Amniotic epithelial cell (primary cell): Measurements from ENCODE around the gene EIF5A.
A peak's percentile ranks its signal among the peaks of the same experiment; 100 is the strongest.

Experiments
- DNase-seq: peaks from one replicate; pipeline ENCODE4 v3.0.0-alpha.2; 2010; ENCODE audit warnings: low read depth

Gene EIF5A

DNA sequence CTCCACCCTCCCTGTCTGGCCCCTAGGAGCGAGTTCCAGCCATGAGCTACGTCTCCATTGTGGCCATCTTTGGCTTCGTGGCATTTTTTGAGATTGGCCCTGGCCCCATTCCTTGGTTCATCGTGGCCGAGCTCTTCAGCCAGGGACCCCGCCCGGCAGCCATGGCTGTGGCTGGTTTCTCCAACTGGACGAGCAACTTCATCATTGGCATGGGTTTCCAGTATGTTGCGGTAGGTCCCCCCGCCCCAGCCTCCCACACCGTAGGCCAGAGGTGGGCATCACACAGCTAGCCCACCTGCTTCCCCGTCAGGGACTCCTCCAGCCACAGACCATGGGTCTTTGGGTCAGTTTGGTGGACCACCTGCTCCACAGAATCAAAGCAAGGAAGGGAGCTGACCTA, 21.7 kb upstream of the EIF5A start:
- no peak for DNase-seq

DNA sequence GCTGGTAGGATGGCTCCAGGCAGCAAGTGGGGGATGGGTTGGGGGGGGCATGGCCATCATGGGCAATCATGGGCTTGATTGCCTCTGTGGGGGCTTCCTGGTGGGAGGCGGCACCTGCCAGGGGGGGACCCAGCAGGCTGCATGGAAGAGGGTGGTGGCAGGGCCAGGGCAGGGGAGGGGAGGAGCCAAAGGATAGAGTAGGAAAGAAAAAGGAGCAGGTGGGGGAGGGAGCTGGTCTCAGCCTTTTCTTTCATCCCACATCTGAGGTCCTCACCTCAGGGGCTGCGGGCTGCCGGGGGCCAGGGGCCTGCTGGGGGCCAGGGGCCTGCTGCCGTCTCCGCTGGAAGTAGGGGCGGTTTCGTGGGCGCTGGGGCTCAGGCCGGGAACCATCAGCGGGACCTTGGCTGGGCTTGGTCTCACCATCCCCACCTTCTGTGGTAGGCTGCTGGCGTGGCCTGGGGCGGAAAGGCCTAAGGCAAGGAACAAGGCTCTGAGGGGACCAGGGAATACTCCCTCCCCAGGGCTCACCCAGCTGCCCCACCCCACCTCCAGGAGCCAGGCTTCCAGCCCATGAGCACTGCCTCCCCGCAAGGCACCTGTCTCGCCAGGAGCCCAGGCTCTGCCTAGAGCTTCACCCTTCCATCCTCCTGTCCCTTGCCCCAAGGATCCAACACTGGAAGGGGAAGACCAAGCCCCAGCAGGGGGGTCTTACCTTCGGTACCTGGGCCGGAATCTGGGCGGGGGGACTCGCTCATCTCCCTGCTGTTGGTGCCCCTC, 18.0 kb upstream of the EIF5A start:
- no peak for DNase-seq

DNA sequence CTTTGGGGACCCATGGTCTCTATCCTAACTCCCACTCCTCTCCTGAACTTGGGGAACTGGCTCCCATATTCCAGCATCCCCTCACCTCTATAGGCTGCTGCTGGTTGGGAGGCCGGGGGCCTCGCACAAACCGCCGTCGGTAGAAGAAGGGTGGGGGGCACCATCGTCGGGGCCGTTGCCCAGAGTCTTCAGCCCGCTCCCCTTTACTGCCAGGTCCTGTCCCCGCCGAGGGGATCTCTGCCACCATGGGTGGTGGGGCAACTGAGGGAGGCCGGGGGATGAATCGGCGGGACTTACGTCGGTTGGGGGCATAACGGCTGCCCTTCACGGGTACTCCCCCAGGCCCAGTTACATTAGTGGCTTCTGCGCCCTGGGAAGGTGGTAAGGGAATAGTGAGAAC, 17.3 kb upstream of the EIF5A start:
- no peak for DNase-seq

DNA sequence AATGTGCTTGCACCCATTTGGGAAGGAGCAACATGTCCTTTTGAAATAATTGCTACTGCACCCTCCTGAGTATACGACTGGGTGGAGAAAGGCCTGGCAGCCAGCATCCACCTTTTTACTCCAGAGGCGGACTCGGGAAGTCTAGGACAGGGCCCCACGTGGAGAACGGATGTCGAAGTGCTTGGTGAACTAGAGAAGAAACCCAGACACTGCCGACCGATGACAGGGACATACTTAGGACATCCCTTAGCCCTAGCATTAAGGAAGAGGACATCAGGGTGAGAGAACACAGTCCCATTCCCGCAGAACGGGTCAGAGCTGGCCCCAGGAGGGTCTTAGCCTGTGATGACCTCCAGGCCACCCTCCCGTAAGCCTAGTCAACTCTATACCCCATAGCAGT, 16.7 kb upstream of the EIF5A start:
- no peak for DNase-seq

DNA sequence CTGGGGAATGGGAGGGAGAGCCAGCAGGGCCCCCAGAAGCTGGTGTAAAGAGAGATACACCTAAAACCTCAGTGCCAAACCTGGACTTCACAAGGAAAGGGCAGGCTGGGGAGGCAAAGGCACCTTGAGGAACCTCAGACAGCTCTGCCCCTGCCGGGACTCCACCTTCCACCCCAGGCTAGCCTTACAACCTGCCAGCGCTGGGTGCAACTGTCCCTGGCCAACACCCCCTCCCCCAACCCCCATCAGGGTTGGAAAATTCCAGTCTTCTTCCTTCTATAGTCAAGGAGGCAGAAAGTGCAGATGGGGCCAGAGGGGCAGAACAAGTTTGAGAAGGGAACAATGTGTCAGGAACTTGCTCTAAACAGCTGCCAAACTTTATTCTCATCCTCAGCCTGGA, 15.2 kb upstream of the EIF5A start:
- no peak for DNase-seq

DNA sequence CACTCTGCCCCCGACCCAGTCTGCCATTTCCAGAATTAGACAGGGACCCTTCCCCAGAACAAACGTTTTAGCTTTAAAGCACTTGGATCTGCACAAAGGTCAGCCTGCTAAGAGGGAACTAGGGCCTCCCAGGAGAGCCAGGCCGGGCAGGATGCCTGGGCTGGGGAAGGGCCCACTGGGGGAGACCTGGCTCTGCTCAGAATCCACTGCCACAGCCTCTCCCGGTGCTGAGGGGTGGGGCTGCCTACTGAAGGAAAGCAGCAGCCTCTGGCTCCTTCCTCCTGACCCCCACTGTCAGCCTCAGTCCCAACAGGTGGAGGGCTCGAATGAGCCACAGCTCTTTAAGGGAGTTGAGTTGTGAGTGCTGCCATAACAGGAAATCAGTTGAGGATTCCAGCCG, 14.7 kb upstream of the EIF5A start:
- no peak for DNase-seq

DNA sequence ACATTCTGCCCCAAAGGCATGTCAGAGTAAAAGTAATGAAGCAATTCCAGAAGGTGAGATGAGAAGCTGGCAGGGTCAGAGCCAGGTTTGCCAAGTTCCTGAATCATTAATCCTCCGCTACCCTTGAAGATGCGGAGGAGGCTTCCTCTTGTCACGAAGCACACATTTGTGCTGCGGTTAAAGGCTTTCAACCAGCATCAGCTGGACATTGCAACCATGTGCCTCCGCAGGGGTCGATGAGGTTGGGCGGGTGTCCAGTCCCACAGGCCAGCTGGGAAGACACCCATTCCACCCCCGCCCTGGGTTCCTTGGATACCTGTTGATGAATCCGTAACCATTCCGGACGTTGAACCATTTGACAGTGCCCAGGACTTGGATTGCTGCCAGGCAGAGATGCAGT, 14.3 kb upstream of the EIF5A start:
- peak; percentile 83 for DNase-seq

DNA sequence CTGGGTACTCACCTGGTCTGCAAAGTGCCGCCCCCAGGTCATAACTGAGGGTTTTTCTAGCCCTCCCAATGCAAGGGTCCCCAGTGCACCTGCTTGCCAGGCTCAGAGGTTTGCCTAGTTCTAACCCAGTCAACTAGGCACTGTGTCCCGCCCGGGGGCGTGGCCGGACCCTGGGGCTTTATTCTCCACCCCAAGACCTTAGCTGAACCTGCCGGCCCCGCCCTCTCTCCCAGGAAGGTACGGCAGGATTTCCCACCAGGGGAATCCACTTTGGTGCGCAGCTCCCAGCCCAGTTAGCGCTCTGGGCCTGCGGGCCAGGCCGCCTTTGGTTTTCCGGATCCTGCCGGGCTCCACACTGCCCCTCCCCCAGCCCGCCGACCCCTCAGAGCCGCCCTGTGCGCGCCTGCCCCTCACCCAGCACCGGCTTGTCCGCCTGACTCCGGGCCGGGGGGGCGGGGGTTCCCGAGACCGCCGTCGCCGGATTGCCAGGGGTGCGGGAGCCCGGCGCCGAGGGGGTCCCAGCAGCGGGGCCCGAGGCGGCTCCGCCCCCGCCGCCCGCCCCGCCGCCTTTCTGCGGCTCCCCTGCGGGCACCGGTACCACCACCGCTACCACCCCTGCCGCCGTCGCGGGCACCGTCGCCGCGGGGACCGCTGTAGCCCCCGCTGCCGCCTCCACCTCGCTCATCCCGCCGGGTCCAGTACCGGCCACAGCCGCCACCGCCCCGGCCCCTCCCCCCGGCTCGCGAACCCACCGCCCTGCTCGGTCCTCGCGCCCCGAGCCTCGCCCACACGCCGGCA, 13.4 kb upstream of the EIF5A start:
- DNase-seq, result no peak

DNA sequence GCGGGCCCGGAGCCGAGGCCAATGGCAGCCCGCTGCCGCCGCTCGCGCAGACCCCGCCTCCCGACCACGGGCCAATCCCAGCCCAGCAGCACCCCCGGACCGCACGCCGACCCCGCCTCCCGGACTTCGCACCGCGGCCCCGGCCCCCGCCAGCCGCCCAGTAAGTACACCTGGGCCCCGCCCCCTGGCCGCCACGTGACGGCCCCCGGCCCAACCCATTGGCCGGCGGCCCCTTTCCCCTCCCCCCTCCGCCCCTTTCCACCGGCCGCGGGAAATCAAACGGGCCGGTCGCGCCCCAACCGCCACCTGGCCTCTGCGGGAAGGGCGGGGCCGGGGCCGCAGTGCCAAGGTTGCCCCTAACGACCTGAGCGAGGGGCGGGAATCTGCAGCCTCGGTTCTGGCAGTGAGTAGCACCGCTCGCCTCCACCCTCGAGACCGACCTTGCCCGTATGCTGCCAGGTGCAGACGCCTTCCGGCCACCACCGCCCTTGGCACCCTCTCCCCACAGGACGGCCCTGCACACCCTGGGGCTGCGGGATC, 12.7 kb upstream of the EIF5A start, which contains the start of gene YBX2:
Gene YBX2 (minus strand): TSS at position 26 of the 540 bp plus-strand sequence. CDS start 139 bp downstream, outside the sequence.
- DNase-seq, result no peak

DNA sequence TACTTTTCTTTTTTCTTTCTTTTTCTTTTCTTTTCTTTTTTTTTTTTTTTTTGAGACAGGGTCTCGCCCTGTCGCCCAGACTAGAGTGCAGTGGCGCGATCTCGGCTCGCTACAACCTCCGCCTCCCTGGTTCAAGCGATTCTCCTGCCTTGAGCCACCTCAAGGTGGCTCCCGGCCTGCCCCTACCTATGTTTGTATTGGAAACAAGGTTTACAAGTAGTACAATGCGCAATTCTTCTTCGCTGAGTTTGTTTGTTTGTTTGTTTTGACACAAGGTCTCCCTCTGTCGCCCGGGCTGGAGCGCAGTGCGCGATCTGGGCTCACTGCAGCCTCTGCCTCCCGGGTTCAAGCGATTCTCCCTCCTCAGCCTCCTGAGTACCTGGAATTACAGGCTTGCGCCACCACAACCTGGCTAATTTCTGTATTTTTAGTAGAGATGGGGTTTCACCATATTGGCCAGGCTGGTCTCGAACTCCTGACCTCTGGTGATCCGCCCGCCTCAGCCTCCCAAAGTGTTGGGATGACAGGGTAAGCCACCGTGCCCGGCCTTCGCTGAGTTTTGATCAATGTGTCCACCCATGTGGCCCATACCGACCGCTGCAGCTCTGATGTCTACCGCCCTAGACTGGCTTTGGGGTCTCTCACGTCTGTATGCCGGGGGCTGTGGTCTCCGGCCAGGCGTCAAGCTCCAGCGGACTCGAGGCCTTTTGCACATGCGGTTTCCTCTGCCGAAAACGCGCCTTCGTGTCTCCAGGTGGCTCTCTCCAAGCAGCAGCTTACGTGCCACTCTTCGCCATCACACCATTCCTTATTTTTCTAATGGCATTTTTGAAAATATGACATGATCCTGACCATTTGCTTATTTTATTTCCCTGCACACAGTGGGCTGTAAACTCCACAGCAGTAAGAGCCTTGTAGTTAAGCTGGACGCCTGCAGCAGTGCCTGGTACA, 11.9 kb upstream of the EIF5A start:
- DNase-seq, result no peak

DNA sequence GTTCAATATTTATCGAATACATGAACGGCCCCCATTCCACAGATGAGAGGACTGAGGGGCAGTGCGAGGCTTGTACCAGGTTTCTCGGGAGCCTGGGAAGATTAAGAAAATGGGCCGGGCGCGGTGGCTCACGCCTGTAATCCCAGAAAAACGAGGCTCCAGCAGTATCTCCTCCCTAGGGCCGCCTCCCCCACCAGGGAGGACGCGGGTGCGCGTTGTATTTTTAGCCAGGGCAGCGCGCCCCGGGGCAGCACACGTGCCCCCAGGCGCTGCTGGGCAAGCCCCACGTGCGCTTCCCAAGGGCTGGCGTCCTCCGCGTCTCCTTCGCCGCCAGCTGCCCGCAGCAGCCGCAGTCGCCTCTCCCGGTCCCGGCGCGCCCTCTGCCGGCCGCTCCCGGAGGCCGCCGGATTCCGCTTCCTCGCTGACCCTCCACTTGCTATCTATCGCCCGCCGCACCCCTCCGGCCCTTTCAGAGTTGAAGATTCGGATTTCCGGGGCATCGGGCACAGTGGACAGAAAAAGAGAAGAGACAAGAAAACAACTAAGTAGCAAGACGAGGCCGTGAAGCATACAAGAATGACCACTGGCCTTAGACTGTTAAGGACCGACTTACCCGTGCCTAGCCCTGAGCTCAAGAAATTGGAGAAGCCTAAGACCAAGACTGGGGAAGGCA, 11.1 kb upstream of the EIF5A start:
- peak; percentile 66 for DNase-seq

DNA sequence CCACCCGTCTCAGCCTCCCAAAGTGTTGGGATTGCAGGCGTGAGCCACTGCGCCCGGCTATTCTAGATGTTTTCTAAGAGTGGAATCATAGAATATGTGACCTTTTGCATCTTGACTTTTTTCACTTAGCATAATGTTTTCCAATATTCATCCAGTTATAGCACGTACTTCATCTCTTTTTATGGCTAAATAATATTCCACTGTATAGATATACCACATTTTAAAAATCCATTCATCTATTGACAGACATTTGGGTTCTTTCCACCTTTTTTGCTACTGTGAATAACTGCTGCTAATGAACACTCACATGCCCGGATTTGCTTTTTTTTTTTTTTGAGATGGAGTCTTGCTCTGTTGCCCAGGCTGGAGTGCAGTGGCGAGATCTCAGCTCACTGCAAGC, 3.2 kb upstream of the EIF5A start:
- DNase-seq, result no peak

DNA sequence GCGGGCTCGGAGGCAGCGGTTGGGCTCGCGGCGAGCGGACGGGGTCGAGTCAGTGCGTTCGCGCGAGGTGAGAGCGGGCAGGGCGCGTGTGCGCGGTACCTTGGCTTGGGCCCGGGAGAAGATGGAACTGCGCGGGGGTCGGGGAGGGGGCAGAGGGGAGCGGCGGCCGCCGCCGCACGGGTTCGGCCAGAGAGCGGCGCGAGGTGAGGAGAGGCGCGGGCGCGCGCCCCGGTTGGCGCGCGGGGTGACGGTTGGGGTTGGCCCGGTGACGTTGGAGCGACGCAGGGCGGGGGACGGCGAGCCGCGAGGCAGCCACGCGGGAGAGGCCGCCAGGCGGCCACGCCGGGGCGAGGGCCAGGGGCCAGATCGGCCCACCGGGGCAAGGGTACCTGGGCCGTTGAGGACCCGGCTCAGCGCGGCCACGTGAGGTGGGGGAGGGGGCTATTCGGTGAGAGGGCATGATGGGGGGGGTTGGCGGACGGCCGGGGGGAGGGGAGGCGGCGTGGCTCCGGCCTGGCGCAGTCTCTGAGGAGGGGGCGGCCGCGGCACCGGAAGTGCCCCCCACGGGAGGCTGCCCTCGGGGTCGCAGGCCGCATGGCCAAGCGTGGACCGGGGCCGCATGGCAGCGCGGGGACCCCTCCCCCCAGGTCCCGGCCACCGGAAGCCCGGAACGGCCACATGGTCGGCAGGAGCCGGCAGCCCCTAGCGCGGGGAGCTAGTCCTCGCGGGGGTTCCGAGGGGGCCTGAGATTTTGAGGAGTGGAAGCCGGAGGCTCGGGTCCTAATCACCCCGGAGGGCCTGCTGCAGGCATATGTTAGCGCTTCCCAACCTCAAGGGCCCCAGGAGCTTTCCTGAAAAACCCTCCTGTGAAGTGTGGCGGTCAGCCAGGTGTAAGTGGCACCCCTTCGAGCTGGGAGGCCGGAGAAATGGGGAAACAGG, 527 bp downstream of the EIF5A start:
- no peak for DNase-seq

DNA sequence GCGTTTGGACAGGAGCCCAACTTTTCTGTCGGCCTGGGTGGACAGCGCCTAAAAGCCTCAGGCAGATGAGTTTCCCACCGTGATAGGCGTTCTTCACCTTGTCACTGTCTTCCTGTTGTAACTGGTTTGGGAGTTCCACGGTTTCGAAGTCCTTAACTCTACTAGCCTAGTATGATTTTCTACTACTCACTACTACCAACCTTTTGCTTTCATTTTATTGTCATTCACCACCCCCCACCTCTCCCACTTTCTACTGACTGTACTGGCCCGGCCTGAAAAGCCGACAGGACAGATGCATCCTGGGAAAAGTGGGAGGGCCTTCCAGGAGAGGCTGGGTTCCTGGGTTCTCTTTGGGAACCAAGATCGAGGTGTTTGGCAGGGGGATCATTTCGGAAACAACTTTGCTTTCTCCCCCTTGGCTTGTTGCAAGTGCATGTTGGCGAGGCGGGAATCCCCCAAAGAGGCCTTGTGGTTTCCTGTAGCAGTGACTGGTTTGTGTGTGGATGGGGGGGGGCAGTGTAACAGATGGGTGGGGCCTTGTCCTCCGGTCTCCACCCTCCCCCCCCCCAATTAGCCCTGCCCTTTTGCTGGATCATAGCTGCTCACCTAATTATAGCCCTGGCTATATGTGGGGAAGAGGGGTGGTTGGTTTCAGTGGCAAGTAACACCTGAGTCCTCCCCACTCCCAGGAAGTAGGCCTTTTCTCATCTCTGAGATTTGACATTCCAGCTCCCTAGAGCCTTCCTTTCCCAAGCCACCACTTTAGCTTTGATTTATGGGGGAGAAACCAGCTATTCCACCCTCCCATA, 1.4 kb downstream of the EIF5A start:
- DNase-seq, result peak; percentile 77

DNA sequence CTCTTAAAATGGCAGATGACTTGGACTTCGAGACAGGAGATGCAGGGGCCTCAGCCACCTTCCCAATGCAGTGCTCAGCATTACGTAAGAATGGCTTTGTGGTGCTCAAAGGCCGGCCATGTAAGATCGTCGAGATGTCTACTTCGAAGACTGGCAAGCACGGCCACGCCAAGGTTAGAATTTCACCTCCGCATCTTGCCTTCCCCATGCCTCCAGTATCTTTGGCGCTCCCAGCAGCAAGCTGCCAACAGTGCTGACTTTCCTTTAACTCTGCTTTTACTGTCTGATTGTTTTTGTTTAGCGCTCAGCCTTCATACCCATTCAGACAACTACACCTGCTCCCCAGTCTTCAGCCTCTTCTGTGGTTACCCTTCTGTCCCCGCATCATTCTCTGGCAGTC, 2.2 kb downstream of the EIF5A start:
- DNase-seq, result no peak

DNA sequence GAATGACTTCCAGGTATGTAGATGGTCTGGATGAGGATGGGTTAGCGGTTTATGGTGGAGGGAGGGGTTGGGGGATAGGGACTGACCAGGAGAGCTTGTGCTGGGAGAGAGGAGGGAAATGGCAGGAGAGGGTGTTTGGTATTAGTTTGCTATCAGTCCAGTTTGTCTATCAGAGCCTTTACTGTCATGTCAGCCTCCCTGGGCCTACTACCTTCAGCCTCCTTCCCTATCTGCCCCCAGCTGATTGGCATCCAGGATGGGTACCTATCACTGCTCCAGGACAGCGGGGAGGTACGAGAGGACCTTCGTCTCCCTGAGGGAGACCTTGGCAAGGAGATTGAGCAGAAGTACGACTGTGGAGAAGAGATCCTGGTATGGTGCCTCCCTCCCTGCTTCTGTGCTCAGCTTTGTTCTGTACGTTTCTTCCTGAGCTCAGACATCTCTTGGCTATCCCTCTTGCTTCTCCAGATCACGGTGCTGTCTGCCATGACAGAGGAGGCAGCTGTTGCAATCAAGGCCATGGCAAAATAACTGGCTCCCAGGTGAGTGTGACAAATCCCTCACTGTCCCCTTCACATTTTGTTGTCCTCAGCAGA, 3.8 kb downstream of the EIF5A start:
- no peak for DNase-seq

DNA sequence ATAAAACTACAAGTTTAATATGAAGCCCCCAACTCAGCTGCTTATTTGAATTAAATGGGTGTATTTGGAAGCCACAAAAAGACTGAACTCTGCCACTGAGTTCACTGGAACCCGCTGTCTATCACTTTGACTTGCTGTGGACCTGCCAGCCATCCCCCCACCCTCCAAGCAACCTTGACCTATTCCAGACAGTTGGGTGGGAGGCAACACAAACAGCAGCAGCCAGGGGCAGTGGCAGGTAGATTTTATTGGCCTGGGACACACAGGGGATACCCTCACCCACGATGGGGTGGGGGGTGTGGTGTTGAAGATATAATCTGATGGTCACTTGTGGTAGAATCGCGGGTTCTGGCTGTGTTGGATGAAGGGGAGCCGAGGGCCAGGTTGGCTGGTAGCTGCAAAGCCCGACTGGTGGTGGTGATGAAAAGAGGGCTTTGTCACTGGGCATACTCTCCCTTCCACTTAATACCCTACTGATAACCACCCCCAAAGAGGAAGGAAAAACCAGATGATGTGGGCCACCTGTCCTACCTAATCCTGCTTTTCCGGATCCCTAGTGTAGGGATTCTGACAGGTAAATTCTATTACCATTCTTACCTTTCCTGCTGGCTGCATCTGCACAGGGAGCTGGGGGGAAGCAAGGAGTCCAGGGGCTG, 5.1 kb downstream of the EIF5A start:
- no peak for DNase-seq

DNA sequence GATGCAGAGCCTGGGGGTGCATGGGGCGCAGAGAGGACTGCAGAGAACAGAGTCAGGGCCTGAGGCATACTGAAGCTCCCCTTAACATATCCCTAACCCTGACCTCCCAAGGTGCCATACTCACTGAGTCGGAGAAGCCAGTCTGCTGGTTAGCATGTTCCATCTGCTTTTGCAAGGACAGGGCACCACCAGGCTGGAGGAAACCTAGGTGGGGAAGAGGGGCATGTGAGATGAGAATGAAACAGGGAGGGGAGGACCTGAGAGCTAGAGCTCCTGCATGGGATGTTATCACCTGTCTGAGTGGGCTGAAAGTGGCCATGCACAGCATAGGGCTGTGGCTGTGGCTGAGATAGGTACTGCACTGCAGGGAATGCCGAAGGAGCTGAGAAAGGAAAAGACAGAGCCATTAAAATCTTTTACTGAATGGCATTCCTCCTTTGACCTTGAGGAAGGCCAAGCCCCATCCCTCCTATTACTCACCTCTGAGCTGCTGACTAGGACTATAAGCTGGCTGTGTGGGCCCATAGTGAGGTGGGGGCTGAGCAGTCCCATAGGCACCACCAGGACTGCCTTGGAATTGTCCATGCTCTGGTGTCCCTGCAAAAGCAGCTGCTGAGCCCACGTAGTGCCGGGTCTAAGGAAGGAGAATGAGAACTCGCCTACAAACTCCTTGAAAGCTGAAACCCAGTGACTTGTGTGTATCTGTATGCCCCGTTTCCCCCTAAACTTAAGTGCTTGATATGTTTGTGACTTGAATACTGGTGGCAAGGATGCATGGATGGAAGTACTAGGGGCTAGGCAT, 5.9 kb downstream of the EIF5A start:
- DNase-seq, result peak; percentile 12
